IMR-90 (cell line): ENCODE results near the gene PTGDS.

Experiments
- CEBPB ChIP-seq: IDR thresholded peaks from 2 replicates; pipeline ENCODE4 v1.6.1; 2012; ENCODE audit warnings: low read depth, low read length, improper control_type of control experiment
- CTCF ChIP-seq: conservative IDR thresholded peaks from 2 replicates; pipeline ENCODE4 v1.5.1; 2012; ENCODE audit warnings: mild to moderate bottlenecking, low read depth, low read length, improper control_type of control experiment
- MAZ ChIP-seq: IDR thresholded peaks from 2 replicates; pipeline ENCODE4 v1.6.1; 2012; ENCODE audit warnings: low read depth, mild to moderate bottlenecking, low read length, improper control_type of control experiment, moderate library complexity, borderline replicate concordance
- MXI1 ChIP-seq: IDR thresholded peaks from 2 replicates; pipeline ENCODE4 v1.6.1; 2012; ENCODE audit warnings: low read depth, mild to moderate bottlenecking, low read length, moderate library complexity, borderline replicate concordance
- POLR2A ChIP-seq: IDR thresholded peaks from 2 replicates; pipeline ENCODE4 v1.6.1; 2012; ENCODE audit warnings: mild to moderate bottlenecking, low read depth, low read length
- RAD21 ChIP-seq: IDR thresholded peaks from 2 replicates; pipeline ENCODE4 v1.6.1; 2012; ENCODE audit warnings: low read length, improper control_type of control experiment
- RFX5 ChIP-seq: IDR thresholded peaks from 2 replicates; pipeline ENCODE4 v1.8.0; 2012; ENCODE audit warnings: low read depth, mild to moderate bottlenecking, low read length, moderate library complexity
- SMC3 ChIP-seq: fragments of 150-350 bp; IDR thresholded peaks from 2 replicates; pipeline ENCODE4 v1.6.1; 2016; ENCODE audit warnings: low read depth, mild to moderate bottlenecking, antibody characterized with exemption, low read length, moderate library complexity
- USF2 ChIP-seq: fragments of 150-350 bp; IDR thresholded peaks from 2 replicates; pipeline ENCODE4 v1.6.1; 2017; ENCODE audit warnings: mild to moderate bottlenecking, antibody characterized with exemption, low read length, low read depth

- TF ChIP-seq CTCF (peak; percentile 98), USF2 (peak; percentile 23; the same call in 1 of the 2 replicates), RFX5 (no peak), CEBPB (no peak), MAZ (peak; percentile 98), POLR2A (no peak; the same call in 1 of the 2 replicates), SMC3 (no peak), RAD21 (peak; percentile 31), MXI1 (no peak)
These were observed 32.6 kb upstream of the PTGDS start, which contains the start of the genes C8G and FBXW5 for GRCh38 chr9:136944519-136945332.
